Measurements from ENCODE around the gene DOCK6.

The DOCK6 gene

GRCh38 chr19:11238041-11238440 lies 24.3 kb downstream of the DOCK6 start:
- TF ChIP-seq KLF16 (tag by site-specific recombination; IDR thresholded peaks at IDR 0.05), result no peak
- TF ChIP-seq ZNF610 (tag by site-specific recombination; IDR thresholded peaks at IDR 0.05; ENCODE audit: borderline replicate concordance), result no peak
- TF ChIP-seq YY1 (tag by site-specific recombination; IDR thresholded peaks at IDR 0.05), result no peak
- TF ChIP-seq ZNF785 (tag by site-specific recombination; IDR thresholded peaks at IDR 0.05), result no peak
- TF ChIP-seq ZNF132 (tag by site-specific recombination; IDR thresholded peaks at IDR 0.05; ENCODE audit: borderline replicate concordance), result no peak
- no peak for TF ChIP-seq ZNF239 (tag by site-specific recombination; IDR thresholded peaks at IDR 0.05)
- no peak for TF ChIP-seq ZBTB20 (tag by site-specific recombination; IDR thresholded peaks at IDR 0.05)
- TF ChIP-seq BCL11A (tag by site-specific recombination; IDR thresholded peaks at IDR 0.05; ENCODE audit: low read depth), result no peak
- no peak for TF ChIP-seq PRDM1 (tag by site-specific recombination; IDR thresholded peaks at IDR 0.05)
- no peak for TF ChIP-seq ZNF426 (tag by site-specific recombination; IDR thresholded peaks at IDR 0.05)
- TF ChIP-seq ZNF518A (tag by site-specific recombination; conservative IDR thresholded peaks at IDR 0.05; ENCODE audit: low read depth), result no peak
- TF ChIP-seq, protein P1, sequence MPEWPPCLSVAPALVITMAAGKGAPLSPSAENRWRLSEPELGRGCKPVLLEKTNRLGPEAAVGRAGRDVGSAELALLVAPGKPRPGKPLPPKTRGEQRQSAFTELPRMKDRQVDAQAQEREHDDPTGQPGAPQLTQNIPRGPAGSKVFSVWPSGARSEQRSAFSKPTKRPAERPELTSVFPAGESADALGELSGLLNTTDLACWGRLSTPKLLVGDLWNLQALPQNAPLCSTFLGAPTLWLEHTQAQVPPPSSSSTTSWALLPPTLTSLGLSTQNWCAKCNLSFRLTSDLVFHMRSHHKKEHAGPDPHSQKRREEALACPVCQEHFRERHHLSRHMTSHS (tag by site-specific recombination; IDR thresholded peaks at IDR 0.05), result no peak
- TF ChIP-seq ZNF560 (tag by site-specific recombination; IDR thresholded peaks at IDR 0.05; ENCODE audit: borderline replicate concordance), result no peak
- no peak for TF ChIP-seq ZNF692 (tag by site-specific recombination; IDR thresholded peaks at IDR 0.05)
- TF ChIP-seq ZNF202 (tag by site-specific recombination; IDR thresholded peaks at IDR 0.05; ENCODE audit: borderline replicate concordance), result no peak
- no peak for TF ChIP-seq ZNF791 (tag by site-specific recombination; IDR thresholded peaks at IDR 0.05)
- no peak for TF ChIP-seq ZFP37 (tag by site-specific recombination; IDR thresholded peaks at IDR 0.05)
- no peak for TF ChIP-seq ZIC2 (tag by site-specific recombination; IDR thresholded peaks at IDR 0.05)
- no peak for TF ChIP-seq ZNF174 (tag by site-specific recombination; IDR thresholded peaks at IDR 0.05)
- H3K36me3 ChIP-seq (ENCODE audit: control insufficient read depth in 2 of 2, insufficient read depth in 1 of 2, low read length in 2 of 2), result peaks cover 0 to 19% of the 10 kb centered on the region in 2 experiments; a peak in 2 of 3 replicates
- H3K27ac ChIP-seq (ENCODE audit: extremely low read depth, low read depth, low read length), result no peak overlapping the region
- POLR2A ChIA-PET, result no interaction called here
- no peaks in the 10 kb centered on the region for H3K9me3 ChIP-seq (ENCODE audit: control insufficient read depth, insufficient read depth, low read depth, low read length)
- H3K4me1 ChIP-seq (ENCODE audit: control insufficient read depth, insufficient read depth, low read length), result no peaks in the 10 kb centered on the region
- CTCF ChIA-PET, result no interaction called here
- no peak overlapping the region for H3K4me3 ChIP-seq (ENCODE audit: low read depth, low read length)

- peaks cover 0 to 24% of the 10 kb centered on the region in 2 experiments; a peak in 2 of 3 replicates for H3K36me3 ChIP-seq (ENCODE audit: control insufficient read depth in 2 of 2, insufficient read depth in 1 of 2, low read length in 2 of 2)
- H3K4me1 ChIP-seq (ENCODE audit: control insufficient read depth, insufficient read depth, low read length), result no peaks in the 10 kb centered on the region
- CTCF ChIA-PET, result no interaction called here
- no peak overlapping the region for H3K27ac ChIP-seq (ENCODE audit: extremely low read depth, low read depth, low read length)
- POLR2A ChIA-PET, result no interaction called here
- H3K4me3 ChIP-seq (ENCODE audit: low read depth, low read length), result no peak overlapping the region
- H3K9me3 ChIP-seq (ENCODE audit: control insufficient read depth, insufficient read depth, low read depth, low read length), result no peaks in the 10 kb centered on the region
- TF ChIP-seq ZNF16 (tag by site-specific recombination; IDR thresholded peaks at IDR 0.05; ENCODE audit: low read depth), result no peak
- no peak for TF ChIP-seq KLF9 (tag by site-specific recombination; IDR thresholded peaks at IDR 0.05; ENCODE audit: low read depth)
- no peak for TF ChIP-seq ZNF169 (tag by site-specific recombination; IDR thresholded peaks at IDR 0.05)
- no peak for TF ChIP-seq ZNF660 (tag by site-specific recombination; IDR thresholded peaks at IDR 0.05)
- no peak for TF ChIP-seq ZBTB10 (tag by site-specific recombination; IDR thresholded peaks at IDR 0.05)
- no peak for TF ChIP-seq ZNF560 (tag by site-specific recombination; IDR thresholded peaks at IDR 0.05; ENCODE audit: borderline replicate concordance)
- TF ChIP-seq ZNF549 (tag by site-specific recombination; IDR thresholded peaks at IDR 0.05), result no peak
- TF ChIP-seq, protein P2, sequence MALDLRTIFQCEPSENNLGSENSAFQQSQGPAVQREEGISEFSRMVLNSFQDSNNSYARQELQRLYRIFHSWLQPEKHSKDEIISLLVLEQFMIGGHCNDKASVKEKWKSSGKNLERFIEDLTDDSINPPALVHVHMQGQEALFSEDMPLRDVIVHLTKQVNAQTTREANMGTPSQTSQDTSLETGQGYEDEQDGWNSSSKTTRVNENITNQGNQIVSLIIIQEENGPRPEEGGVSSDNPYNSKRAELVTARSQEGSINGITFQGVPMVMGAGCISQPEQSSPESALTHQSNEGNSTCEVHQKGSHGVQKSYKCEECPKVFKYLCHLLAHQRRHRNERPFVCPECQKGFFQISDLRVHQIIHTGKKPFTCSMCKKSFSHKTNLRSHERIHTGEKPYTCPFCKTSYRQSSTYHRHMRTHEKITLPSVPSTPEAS (tag by site-specific recombination; IDR thresholded peaks at IDR 0.05), result no peak
These were observed 25.0 kb downstream of the DOCK6 start for GRCh38 chr19:11237321-11237720.
